Stimulated activated CD8-positive, alpha-beta memory T cell treated with anti-CD3 and anti-CD28 coated beads, Interleukin-2, amount 100 ng/mL, for 48 hours (primary cell): ENCODE data around the gene GPRC5A.

Experiments
- DNase-seq, 2 donors: peaks; one replicate each; pipeline ENCODE4 v3.0.0-alpha.2; 2020; ENCODE audit warnings: low read depth in 2 of 2

Gene GPRC5A

DNA sequence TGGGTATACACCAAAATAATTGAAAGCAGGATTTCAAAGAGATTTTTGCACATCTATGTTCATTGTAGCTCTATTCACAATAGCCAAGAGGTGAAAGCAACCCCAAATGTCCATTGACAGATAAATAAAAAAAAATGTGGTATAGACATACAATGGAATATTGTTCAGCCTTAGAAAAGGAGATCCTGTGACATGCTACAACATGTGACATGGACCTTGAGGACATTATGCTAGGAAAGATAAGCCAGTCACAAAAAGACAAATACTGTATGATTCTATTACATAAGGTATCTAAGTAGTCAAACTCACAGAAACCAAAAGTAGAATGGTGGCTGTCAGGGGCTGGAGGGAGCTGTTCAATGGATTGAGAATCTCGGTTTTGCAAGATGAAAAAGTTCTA is 48.5 kb downstream of the GPRC5A start:
- no peak for DNase-seq

DNA sequence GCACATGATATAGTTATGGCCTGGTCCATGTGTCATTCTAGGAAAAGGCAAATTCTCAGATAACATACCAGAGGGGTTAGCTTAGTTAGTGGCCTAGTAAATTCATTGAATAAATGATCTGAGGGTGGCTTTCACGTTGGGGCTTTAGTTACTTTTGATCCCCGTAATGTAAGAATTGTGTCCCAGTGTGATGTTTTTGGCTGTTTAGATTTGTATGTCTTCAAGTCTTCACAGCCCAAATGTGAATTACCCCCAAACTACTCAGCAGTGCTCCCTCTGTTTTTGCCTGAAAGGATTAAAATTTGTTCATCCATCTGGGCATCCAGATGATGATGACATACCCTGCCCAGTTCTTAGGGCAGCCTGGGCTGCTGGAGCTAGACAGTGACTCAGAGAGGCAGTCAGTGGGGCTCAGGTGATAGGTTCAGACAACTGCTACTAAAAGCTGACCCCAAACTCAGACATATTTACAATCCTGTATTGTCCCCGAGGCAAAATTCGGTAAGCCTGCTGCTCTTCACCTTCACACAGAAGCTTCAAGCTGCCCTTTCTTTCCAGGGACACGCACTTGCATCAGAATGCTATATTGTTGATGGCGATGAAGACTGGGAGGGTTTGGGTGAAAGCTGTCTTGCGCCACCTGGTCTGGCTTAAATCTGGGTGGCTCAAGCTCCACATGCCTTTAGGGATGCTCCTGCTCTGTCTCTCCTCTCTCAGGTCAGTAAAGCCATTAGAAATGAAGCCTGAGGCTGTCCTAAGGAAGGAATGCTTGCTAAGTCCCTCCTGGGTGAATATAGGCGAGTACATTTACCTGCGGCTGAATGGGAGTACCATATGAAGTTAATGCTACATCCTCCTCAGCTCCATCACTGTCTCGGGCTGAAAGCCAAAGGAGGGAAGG is 50.3 kb downstream of the GPRC5A start:
- DNase-seq, result no peak

DNA sequence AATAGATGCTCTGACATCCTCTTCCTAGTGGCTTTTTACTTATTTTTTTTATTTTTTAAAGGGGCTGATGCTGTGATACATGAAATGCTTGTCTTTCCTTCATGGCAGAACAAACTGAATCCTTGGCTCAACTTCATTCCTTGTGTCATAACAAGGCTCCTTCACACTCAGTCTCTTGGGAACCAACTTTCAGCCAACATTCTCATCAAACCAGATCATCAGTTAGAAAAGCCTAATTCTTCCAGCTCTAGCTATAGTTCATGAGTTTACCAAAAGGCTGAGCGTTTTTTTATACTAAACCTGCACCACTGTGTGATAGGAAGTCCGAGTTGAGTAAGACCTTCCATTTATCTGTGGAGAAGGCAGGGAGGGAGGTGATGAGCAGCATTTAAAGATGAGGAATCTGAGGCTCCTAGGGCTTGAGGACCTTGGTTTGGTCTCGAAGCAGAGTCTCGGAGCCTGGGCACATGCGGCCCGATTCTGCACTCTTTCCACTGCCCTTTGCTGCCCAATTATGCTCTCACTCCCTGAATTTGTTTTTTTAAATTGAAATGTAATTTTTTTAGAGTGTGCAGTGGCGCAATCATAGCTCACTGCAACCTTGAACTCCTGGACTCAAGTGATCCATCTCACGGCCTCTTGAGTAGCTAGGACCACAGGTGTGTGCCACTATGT is 52.4 kb downstream of the GPRC5A start:
- DNase-seq, result no peak

DNA sequence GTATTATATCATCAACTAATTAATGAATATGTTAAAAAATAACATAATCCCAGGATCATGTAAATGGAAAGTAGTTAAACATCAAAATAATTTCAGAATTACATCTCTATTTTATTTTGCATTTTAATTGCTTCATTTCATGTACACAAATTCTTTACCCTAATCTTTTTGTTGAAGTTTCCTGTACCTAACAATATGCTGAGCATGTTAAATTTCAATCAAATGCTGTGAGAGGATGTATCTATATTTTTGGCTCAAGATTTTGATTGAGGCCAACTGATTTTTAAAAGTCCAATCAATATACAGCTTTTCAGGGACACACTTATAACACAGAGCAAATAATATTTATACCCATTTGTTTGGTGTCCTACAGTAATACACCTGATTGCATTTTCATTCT is 54.2 kb downstream of the GPRC5A start:
- DNase-seq, result no peak

DNA sequence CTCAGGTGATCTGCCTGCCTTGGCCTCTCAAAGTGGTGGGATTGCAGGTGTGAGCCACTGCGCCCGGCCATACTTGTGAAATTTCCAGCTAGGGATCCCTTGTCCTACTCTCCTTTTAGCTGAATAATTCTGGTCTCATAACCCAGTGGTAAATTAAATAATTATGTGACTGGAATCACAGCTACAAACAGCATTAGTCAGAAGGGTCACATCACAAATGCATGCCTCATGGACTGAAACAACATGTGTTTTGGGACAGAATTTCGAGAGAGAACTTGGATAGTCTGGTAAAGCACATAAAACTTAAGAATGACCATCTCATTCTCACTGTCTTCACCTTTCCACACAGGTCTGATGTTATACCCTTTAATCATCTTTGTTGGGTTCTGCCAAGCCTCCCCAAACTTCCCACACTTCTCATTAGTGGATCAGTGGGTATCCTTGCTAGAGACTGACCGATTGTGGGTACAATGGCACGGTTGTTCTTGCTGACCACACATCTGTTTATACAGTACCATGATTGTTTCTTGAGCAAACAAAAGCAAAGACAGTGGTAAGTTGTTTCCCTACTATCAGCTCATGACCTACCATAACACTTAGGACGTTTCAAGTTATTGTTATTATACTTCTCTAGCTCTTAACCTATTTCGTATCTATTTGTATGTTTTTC is 55.5 kb downstream of the GPRC5A start:
- DNase-seq, result no peak

DNA sequence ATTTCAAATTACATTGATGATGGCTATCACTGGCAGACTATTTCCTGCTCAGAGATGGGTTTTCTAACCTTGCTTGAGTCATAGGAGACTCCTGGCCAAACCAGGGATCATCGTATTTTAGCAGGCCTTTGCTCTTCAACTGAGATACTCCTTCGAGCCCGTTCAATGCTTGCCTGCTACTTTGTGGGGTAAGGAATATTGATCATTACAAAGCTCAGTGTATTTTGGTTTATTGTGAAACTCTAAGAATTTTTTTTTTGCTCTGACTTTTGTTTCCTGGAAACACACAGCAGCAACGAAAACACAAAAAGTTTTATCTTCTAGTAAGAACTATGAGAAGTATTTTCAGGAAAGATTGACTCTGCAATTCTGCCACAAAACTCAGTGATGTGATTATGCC is 56.5 kb downstream of the GPRC5A start:
- no peak for DNase-seq

DNA sequence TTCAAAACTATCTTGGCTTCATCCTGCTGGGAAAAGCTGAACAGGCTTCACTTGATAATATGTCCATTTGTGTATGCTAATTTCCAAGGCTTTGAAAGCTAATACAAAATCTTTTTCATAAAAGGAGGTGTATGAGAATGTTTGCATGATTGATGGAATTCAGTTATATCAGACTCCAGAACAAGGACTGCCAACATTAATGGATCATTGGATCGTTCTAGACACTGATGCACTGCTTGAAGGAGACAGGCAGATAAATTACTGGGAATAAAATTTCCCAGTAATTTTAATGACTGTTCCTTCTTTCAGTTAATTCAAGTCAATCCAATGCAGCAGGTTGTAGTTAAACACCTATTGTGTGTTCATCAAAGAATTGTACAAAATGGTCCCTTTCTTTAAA is 60.1 kb downstream of the GPRC5A start:
- DNase-seq, result no peak

DNA sequence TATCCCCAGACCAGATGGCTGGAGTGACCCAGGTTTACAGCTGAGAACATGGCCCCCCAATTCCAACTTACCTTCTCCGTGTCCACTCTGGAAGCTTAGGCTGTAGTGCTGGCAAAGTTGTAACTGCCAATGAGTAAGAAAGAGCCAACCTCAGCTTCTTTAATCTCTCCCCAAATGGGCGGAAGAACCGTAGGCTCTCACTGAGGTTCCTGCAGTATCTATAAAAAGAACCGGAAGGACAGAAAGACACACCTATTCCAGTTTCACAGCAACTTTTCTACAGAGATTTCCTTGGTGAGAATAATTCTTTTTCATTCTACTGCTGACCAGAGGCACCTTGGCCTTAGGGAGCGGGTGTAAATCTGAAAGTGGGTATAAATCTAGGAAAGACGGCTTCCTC is 60.7 kb downstream of the GPRC5A start, which contains the start of gene GPRC5D:
TSS of gene GPRC5D (minus strand) at position 135 of the 400 bp plus-strand sequence. CDS start 1,786 bp downstream, outside the sequence.
- DNase-seq, result no peak

DNA sequence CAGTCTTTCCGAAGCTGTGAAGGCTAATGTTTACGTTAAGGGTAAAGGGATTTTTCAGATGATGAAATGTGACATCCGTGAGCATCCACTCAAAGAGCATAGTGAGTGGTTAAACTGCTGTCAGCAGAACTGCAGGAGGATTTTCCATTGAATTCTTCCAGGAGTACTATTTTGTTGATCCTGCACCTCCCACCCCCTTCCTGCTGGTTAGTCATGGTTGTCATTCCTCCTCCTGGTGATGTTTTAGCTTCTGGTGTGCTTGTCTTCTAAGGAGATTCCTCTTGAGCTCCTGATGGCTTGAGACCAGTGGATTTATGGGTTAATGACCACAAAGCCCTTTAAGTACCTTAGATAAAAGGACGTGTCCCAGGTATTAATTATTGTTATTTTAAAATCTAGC is 63.0 kb downstream of the GPRC5A start:
- no peak for DNase-seq

DNA sequence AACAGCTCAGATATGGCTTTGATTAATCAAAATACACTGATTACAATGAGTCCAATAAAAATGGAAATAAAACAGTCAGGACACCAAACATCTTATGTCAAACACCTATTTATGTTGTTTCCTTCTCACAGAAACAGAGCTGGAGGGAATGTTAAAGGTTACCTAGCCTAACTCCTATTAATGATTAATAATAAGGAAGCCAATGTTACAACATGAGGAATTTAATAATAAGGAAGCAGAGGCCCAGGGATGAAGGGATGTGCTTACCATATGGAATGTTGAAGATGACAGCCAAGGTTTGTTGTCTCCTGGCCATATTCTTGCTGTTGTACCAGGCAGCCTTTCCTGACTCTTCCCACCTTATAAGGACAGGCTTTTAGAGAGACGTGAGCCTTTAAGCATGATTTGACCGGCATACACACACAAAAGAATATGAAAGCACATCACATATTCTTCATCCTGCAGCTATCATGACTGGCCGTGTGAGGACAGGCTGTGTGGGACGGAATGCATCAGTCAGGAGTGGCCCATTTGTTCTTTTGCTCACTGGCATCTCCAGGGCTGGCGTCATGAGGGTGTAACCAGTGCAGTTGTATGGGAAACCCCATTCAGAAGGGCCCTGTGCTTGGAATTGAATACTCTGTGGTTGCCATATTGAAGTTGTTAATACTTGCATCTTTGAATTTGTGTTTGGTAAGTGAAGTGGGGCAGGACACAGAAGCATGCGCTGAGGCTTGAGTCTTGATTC is 63.7 kb downstream of the GPRC5A start:
- DNase-seq, result no peak

DNA sequence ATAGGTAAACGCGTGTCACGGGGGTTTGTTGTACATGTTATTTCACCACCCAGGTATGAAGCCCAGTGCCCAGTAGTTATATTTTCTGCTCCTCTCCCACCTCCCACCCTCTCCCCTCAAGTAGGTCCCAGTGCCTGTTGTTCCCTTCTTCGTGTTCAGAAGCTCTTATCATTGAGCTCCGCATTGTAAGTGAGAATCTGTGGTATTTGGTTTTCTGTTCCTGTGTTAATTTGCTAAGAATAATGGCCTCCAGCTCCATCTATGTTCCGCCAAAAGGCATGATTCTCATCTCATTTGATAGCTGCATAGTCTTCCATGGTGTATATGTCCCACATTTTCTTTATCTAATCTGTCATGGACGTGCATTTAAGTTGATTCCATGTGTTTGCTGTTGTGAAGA is 67.5 kb downstream of the GPRC5A start:
- DNase-seq, result no peak

DNA sequence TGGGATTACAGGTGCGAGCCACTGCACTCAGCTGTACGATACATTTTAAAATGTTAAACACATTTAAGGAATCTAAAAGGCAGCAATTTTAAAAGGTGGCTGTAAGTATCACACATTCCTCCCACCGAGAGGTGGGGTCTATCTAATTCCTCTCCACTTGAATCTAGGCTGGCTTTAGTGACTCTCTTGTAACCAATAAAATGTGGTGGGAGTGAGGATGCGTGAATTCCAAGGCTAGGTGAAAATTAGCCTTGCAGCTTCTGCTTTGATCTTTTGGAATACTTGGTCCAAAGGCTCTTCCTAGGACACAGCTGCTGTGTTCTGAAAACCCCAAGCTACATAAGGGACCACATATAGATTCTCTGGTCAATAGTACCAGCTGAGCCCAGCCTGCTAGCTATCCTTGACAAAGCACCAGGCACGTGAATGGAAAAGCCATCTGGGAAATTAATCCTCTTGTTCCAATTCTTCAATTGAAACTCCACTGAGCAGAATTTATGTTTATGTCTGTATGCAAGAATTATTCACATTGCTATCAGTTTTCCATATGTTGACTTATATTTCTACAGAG is 69.4 kb downstream of the GPRC5A start:
- DNase-seq, result no peak

DNA sequence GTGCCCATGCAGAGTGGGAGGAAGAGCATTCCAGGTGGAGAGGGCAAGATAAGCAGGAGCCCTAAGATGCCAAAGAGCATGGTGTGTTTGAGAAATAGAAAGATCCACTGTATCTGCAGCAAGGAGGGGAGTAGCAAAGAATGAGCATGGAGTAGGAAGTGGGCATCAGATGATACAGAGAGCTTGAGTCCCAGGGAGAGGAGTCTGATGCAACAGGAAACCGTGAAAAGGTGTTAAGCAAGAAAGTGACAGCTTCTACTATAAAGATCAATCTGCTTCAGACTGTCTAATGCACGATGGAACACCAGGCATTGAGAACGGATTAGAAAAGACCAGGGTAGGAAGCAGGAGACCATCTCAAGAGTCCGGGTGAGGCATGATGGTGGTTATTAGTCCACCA is 72.9 kb downstream of the GPRC5A start:
- DNase-seq, result no peak

DNA sequence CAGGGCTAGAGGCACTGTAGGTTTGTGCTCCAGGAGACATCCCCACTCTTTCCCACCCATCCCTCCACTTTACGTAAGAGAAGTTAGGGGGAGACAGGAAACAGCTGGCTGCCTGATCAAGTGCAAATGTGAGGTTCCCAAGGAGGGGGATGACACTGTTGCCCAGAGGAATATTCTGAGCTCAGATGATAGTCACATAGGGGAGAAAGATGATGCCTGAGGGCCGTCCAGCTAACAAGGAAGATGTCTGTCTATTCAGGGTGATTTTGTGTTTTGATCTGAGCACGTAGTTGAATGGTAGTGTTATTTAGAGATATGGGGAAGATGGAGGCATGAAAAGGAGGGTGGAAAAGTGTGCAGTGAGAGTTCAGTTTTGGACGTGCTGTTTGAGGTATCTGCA is 74.5 kb downstream of the GPRC5A start:
- DNase-seq, result no peak
